Prostate gland (tissue), 2 donors: ENCODE data around the gene SBK1. TPM values are rescaled to one million over a fixed set of nuclear protein-coding genes. Genes with fewer than 3 reads are reported as not detected.
"Not testable (repeated sequence)": the region's sequence is repeated elsewhere in the genome, so short reads cannot be mapped to it uniquely, and the experiment has no call there.

Experiments used
- DNase-seq: peaks from one replicate; pipeline ENCODE4 v3.0.0-alpha.2; 2019; ENCODE audit warnings: low spot score
- H3K27ac ChIP-seq, 2 donors: fragments of 200-600 bp; sonication (generic); 2 replicates each; pipeline ENCODE4 v1.5.1; 2017 to 2019
- H3K27me3 ChIP-seq: fragments of 200-600 bp; sonication (generic); replicated peaks from 2 replicates; pipeline ENCODE4 v1.5.1; 2019; ENCODE audit not compliant: insufficient read depth
- H3K36me3 ChIP-seq, 2 donors: fragments of 200-600 bp; sonication (generic); 1 replicate in 1 of 2; 2 replicates in 1 of 2; pipeline versions ENCODE4 v1.5.1 to v1.8.1; 2017 to 2019
- H3K4me1 ChIP-seq: fragments of 200-600 bp; sonication (generic); replicated peaks from 2 replicates; pipeline ENCODE4 v1.5.1; 2019
- H3K4me3 ChIP-seq, 2 donors: fragments of 200-600 bp; sonication (generic); 2 replicates each; pipeline ENCODE4 v1.5.1; 2017 to 2019
- H3K9me3 ChIP-seq: fragments of 200-600 bp; sonication (generic); 2 replicates; pipeline ENCODE4 v1.5.1; 2017
- WGBS: methylation state at CpG from one replicate; pipeline ENCODE4 v1.1.5; 2018; 5-methylcytosine and 5-hydroxymethylcytosine counted together
- intact Hi-C: fragments of 100-400 bp; cut with DNase I; formaldehyde crosslinking; loops from one replicate; pipeline ENCODE4 v1.14.2; 2022
- small RNA-seq, 2 donors: library from RNA; depleted of rRNA; stranded (forward); fragments of <200 nt; gene quantifications; one replicate each; pipeline ENCODE3, GENCODE V24; 2016
- total RNA-seq, 2 donors: library from RNA; depleted of rRNA; stranded (reverse); fragments of >200 nt; gene quantifications; one replicate each; pipeline ENCODE4 v1.1.0, GENCODE V29; 2016

Gene SBK1
- total RNA-seq, 2 donors from 2014 or later = 5.8 to 8.1 TPM

GRCh38 chr16:28364268-28365173, 72.2 kb downstream of the SBK1 start:
- DNase-seq, intact Hi-C loops: not testable (repeated sequence)

GRCh38 chr16:28367926-28368325, 75.6 kb downstream of the SBK1 start:
- H3K36me3 ChIP-seq, H3K27me3 ChIP-seq, H3K9me3 ChIP-seq, H3K27ac ChIP-seq, intact Hi-C loops, H3K4me1 ChIP-seq, H3K4me3 ChIP-seq, DNase-seq: not testable (repeated sequence)
- WGBS = 40% methylated on average over 1 of the region's 32 CpGs

More at GRCh38 chr16:28364268-28365173, 72.2 kb downstream of the SBK1 start:
- not testable (repeated sequence) for H3K4me3 ChIP-seq, H3K4me1 ChIP-seq, H3K27me3 ChIP-seq, H3K36me3 ChIP-seq, H3K27ac ChIP-seq, H3K9me3 ChIP-seq
- WGBS = 2% methylated on average over 15 of the region's 75 CpGs

Small RNA genes within 50 kb of the gene (small RNA-seq; reads per million reads assigned to genes)
- 0 reads per million in 2 donors for gene AC138904.2

Other genes starting within 250 kb of the SBK1 start
- under 1 TPM in 1 of 2 donors, not detected in 1; 0.91 TPM for gene GSG1L, start 228.8 kb upstream of the SBK1 start, total RNA-seq
- 100 to 1,000 TPM in 1 of 2 donors, 10 to 100 TPM in 1; 51.1 to 145 TPM for gene XPO6, start 80.6 kb upstream of the SBK1 start, total RNA-seq
- gene NPIPB6, start 71.0 kb downstream of the SBK1 start, total RNA-seq = 1 to 10 TPM; 2.7 to 3.1 TPM
- 100 to 1,000 TPM; 155 to 261 TPM for gene EIF3CL, start 111.3 kb downstream of the SBK1 start, total RNA-seq
- gene NPIPB7, start 179.8 kb downstream of the SBK1 start, total RNA-seq = not detected
- 10 to 100 TPM; 30.6 to 47.3 TPM for gene CLN3, start 199.5 kb downstream of the SBK1 start, total RNA-seq
- gene APOBR, start 202.1 kb downstream of the SBK1 start, total RNA-seq = 1 to 10 TPM; 1.3 to 3.4 TPM
- gene IL27, start 214.3 kb downstream of the SBK1 start, total RNA-seq = not detected
- gene NUPR1, start 246.4 kb downstream of the SBK1 start, total RNA-seq = 100 to 1,000 TPM in 1 of 2 donors, 10 to 100 TPM in 1; 79.6 to 107 TPM